ENCODE results near the gene OSBPL5. TPM values are rescaled to one million over a fixed set of nuclear protein-coding genes. Genes with fewer than 3 reads are reported as not detected.

The OSBPL5 gene
- total RNA-seq, 1 donor from 2014 or later = 6.2 TPM

- no peak overlapping the region for H3K4me2 ChIP-seq
- peaks cover 7% of the 10 kb centered on the region for H3K27me3 Mint-ChIP-seq (ENCODE audit: insufficient read depth, low read depth)
- peaks cover 14% of the 10 kb centered on the region for H3F3A ChIP-seq (ENCODE audit: low read depth)
These were observed 19.7 kb upstream of the OSBPL5 start for GRCh38 chr11:3184732-3185347.

GRCh38 chr11:3183523-3183922 lies 18.4 kb upstream of the OSBPL5 start:
- peaks cover 6% of the 10 kb centered on the region for H3K27me3 Mint-ChIP-seq (ENCODE audit: insufficient read depth, low read depth)
- no peaks in the 10 kb centered on the region for H3K36me3 ChIP-seq
- no peak overlapping the region for H3K4me3 Mint-ChIP-seq

More at GRCh38 chr11:3184732-3185347, 19.7 kb upstream of the OSBPL5 start:
- no peak for DNase-seq (ENCODE audit: low spot score)
- no peaks in the 10 kb centered on the region for H3K9me3 ChIP-seq (ENCODE audit: low read depth)
- TF ChIP-seq EZH2 (IDR thresholded peaks at IDR 0.05) (no peak), CTCF (IDR thresholded peaks at IDR 0.05) (no peak), EZH2phosphoT487 (IDR thresholded peaks at IDR 0.05) (no peak)
- H3K4me1 ChIP-seq = peaks cover 9% of the 10 kb centered on the region
- no peaks in the 10 kb centered on the region for H3K36me3 Mint-ChIP-seq
- peaks cover 4% of the 10 kb centered on the region for H3K9me3 Mint-ChIP-seq
- H3K9ac ChIP-seq = no peak overlapping the region
- no peaks in the 10 kb centered on the region for H3K79me2 ChIP-seq (ENCODE audit: low read depth)
- H4K20me1 ChIP-seq (ENCODE audit: low read depth) = no peaks in the 10 kb centered on the region
- H3K27me3 ChIP-seq = no peaks in the 10 kb centered on the region
- no peak overlapping the region for H2AFZ ChIP-seq (replicated peaks)
- H3K4me3 ChIP-seq = no peak overlapping the region
- peak overlapping the region; percentile 12 for H3K27ac Mint-ChIP-seq
- no peaks in the 10 kb centered on the region for H3K36me3 ChIP-seq
- peaks cover 19% of the 10 kb centered on the region for H3K4me1 Mint-ChIP-seq
- H3K4me3 Mint-ChIP-seq = no peak overlapping the region
- no peak overlapping the region for H3K27ac ChIP-seq

GRCh38 chr11:3182462-3182852 lies 17.3 kb upstream of the OSBPL5 start:
- no peaks in the 10 kb centered on the region for H4K20me1 ChIP-seq (ENCODE audit: low read depth)
- Mint-ChIP-seq H3K27me3 (ENCODE audit: insufficient read depth, low read depth) (peaks cover 6% of the 10 kb centered on the region), H3K36me3 (no peaks in the 10 kb centered on the region), H3K4me1 (no peaks in the 10 kb centered on the region), H3K27ac (no peak overlapping the region), H3K9me3 (peaks cover 4% of the 10 kb centered on the region), H3K4me3 (no peak overlapping the region)
- H2AFZ ChIP-seq (replicated peaks) = no peak overlapping the region
- H3K4me3 ChIP-seq = no peak overlapping the region
- H3F3A ChIP-seq (ENCODE audit: low read depth) = no peaks in the 10 kb centered on the region
- no peaks in the 10 kb centered on the region for H3K36me3 ChIP-seq
- no peak overlapping the region for H3K27ac ChIP-seq
- H3K4me2 ChIP-seq = no peak overlapping the region
- TF ChIP-seq EZH2 (IDR thresholded peaks at IDR 0.05) = no peak
- no peak for TF ChIP-seq EZH2phosphoT487 (IDR thresholded peaks at IDR 0.05)
- no peak for TF ChIP-seq CTCF (IDR thresholded peaks at IDR 0.05)
- H3K9ac ChIP-seq = no peak overlapping the region
- no peaks in the 10 kb centered on the region for H3K9me3 ChIP-seq (ENCODE audit: low read depth)
- no peaks in the 10 kb centered on the region for H3K4me1 ChIP-seq
- H3K27me3 ChIP-seq = no peaks in the 10 kb centered on the region
- DNase-seq (ENCODE audit: low spot score) = no peak
- no peaks in the 10 kb centered on the region for H3K79me2 ChIP-seq (ENCODE audit: low read depth)

More at GRCh38 chr11:3183523-3183922, 18.4 kb upstream of the OSBPL5 start:
- Histone ChIP-seq H4K20me1 (ENCODE audit: low read depth) (no peaks in the 10 kb centered on the region), H3K4me2 (no peak overlapping the region), H3K9ac (no peak overlapping the region), H2AFZ (replicated peaks) (no peak overlapping the region), H3K27me3 (no peaks in the 10 kb centered on the region), H3K9me3 (ENCODE audit: low read depth) (no peaks in the 10 kb centered on the region), H3K4me1 (no peaks in the 10 kb centered on the region), H3K79me2 (ENCODE audit: low read depth) (no peaks in the 10 kb centered on the region), H3F3A (ENCODE audit: low read depth) (peaks cover 3% of the 10 kb centered on the region), H3K27ac (no peak overlapping the region), H3K4me3 (no peak overlapping the region)
- no peak overlapping the region for H3K27ac Mint-ChIP-seq
- peaks cover 4% of the 10 kb centered on the region for H3K9me3 Mint-ChIP-seq
- no peaks in the 10 kb centered on the region for H3K36me3 Mint-ChIP-seq
- no peak for DNase-seq (ENCODE audit: low spot score)
- peaks cover 7% of the 10 kb centered on the region for H3K4me1 Mint-ChIP-seq
- no peak for TF ChIP-seq EZH2phosphoT487 (IDR thresholded peaks at IDR 0.05)
- TF ChIP-seq EZH2 (IDR thresholded peaks at IDR 0.05) = no peak
- no peak for TF ChIP-seq CTCF (IDR thresholded peaks at IDR 0.05)
